ENCODE data around the gene ENTPD8.
"Not testable (repeated sequence)": the region's sequence is repeated elsewhere in the genome, so short reads cannot be mapped to it uniquely, and the experiment has no call there.

Gene ENTPD8

DNA sequence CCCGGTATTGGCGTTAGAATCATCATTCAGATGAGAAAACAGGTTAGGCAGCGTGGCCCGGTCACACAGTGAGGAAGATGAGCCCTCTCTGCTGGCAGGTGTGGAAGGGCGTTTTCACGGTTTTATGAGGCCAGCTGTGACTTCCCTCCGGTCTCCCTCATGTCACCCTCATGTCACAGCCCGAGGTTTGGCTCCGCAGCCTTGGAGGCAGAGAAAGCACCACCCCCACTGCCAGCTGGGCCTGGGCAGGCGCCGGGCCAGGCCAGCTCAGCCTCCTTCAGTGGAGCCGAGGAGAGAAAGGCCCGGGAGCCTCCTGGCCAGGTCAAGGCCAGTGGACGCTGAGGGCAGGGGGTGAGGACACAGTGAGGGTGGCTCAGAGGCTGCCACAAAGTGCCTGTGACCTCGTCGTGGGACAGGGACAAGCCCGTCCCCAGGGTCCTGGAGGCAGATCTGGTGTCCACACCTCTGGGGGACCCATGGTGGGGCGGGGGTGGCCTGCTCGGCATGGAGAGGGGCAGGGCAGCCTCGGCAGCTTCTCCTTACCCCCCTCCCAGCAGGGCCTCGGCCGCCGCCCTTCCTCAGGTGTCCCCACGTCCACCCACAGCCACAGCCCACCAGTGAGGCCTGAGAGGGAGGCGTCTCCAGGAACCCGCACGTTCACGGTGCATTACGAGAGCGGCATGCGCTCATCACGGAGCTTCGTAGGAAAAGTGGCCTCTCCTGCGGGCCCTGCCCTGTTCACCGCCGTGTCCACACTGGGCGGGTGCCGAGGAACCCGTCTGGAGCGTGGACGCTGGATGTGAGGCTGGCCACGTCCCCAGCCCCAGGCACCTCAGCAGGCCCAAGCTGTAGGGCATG lies 50.4 kb downstream of the ENTPD8 start:
- no peak for DNase-seq

DNA sequence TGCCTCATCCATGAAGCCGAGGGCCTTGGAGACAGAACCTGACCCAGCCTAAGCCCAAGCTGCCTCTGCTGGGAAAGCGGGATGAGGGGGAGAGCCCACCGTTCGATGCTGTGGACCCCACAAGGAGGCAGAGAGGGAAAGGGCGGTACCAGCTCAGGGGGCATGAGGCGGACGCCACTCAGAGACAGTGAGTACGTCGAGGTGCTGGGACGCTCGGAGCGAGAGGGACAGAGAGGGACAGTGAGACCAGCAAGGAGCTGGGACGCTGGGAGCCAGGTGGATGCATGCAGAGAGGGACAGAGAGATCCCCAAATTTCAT lies 51.8 kb downstream of the ENTPD8 start:
- DNase-seq, result no peak

DNA sequence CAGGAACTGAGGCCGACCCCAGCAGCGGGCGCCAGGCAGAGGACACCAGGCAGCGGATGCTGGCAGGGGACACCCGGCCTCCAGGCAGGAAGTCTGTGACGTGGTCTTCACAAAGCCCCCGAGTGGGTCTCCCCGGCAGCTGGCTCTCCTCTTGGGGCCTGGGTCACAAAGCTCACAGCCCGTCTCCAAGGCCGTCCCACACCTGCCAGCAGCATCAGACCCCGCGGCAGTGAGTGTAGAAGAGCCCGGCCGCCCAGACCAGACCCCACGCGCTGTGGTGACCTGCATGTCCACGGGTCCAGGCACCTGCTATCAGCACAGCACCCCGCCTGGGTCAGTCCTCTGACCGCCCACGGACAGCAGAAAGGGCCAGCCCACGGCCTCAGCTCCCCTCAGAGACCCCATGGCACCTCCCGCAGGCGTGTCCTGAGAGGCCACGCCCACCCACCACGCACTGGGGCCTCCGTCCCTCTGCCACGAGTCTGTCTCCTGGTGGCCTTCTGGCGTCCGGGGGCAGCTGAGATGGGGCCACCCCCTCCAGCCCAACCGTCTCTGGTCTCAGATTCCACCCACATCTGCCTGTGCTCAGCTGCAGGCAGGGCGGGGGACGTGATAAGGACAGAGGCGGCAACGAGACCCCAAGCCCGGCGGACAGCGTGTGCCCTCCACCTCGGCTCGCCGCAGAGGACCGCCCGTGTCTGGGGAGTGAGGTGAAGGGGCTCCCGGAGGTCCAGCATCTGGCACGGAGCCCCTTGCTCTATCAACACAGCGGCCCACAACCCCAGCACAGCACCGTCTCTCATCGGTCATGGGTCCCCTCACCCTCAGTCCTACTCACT lies 52.3 kb downstream of the ENTPD8 start:
- DNase-seq, result no peak

GRCh38 chr9:137387891-137388560 lies 53.1 kb downstream of the ENTPD8 start:
- no peak for DNase-seq

DNA sequence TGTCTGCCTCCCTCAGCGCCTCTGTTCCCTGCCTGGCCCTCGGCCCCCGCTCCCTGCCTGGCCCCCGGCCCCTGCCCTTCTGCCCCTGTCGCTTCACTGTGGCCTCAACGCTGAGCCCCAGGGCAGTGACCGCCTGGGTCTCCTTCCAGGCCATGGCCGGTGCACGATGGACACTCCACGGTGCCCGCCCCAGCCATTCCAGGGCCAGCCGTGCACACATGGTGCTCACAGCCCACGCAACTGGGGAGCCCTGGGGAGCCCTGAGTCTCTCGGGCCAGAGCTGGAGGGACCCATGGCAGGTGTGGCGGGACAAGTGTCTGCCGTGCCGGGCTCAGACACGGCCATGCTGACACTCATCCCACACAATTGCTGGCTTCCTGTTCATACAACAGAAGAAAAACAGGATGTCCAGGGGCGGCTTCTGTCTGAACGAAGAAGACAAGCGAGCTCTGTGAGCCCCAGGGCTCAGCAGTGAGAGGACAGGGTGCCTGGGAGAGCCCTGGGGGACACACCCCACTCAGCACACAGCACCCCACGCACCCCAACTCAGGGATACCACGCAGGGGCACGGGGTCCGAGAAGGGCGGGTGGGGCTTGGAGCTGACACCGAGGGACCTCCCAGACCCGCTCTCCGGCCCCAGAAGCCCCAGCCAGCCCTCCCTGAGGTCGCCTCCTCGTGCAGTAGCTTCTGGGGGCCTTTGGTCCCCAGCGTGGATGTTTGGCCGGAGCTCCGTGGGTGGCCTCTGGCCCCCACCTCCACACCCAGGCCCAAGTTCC lies 53.9 kb downstream of the ENTPD8 start:
- no peak for DNase-seq

- not testable (repeated sequence) for DNase-seq
These were observed 54.5 kb downstream of the ENTPD8 start for GRCh38 chr9:137386507-137387113.

DNA sequence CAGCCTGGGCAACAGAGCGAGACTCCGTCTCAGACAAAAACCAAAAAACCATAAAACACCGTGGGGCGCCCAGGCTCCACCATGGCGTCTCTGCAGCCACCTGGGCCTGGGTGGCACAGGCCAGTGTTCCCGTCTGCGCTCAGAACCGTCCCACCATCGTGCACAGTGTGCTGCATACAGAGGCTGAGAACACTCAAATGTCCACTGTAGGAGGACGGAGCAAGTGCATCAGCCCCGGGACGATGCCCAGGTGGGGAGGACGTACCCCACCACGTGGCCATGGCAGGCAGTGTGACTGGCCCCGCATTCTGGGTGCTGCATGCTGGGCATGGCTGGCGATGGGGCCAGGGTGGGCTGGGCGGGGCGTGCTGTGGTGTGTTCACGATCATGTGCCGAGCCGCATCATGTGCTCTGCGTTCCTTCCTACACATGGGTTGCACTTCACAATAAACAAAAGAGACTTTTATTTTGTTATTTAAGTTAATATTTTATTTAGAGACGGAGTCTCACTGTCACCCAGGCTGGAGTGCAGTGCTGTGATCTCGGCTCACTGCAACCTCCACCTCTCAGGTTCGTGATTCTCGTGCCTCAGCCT lies 56.0 kb downstream of the ENTPD8 start:
- DNase-seq, result no peak

Measured in NCI-H2029 treated with DMSO at 0.1 percent for 48 hours (cell line).